ENCODE measurements around the gene DCXR. TPM values are rescaled to one million over a fixed set of nuclear protein-coding genes. Genes with fewer than 3 reads are reported as not detected.

The DCXR gene
- total and polyA plus RNA-seq, 2 donors (not counting 3 experiments of a cell fraction or from before 2014, with no cell fraction given) = 93.0 to 178 TPM

DNA sequence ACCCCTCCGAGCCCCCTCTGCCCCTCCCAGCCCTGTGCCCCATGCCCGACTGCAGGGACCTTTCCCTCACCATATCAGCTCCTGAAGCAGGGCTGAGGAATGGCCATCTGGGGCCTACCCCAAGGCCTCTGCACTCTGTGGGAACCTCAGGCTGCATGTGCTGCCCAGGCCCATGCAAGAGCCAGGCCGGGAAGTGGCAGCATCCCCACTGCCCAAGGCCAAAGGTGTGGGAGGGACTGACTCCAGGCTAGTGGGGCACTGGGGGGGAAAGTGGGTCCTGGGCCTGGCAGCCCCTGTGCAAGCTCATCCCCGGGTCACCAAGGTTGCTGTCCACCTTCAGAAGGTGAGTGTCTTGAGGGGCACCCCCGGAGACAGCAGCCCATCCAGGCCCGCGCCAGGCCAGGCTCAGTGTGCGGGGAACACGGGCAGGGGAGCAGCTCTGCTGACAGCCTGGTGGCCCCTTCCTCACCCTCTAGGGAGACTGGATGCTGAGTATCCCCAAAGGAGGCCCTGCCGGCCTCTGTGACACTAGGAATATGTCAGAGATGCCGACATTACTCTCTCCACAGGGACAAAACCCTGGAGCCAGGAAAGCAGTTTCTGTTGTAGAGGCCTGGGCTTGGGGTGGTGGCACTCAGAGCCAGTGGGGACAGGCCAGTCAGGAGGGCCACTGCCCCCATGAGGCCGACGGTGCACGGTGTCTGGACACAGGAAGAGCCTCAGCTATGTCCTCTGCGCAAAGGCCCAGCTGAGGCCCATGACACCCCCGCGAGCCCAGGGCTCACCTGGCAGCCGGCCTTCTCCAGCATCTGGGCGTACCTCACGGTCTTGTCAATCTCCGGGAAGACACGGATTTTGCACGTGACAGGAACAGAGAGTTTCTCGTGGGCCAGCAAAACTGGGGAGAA lies 24.8 kb upstream of the DCXR start:
- H3K9ac ChIP-seq (replicated peaks; ENCODE audit: extremely low read depth, insufficient read depth, low read length) = no peak overlapping the region
- peaks cover 14% of the 10 kb centered on the region for H3K79me2 ChIP-seq (ENCODE audit: control insufficient read depth, insufficient read depth, low read length)
- H3K9me1 ChIP-seq (replicated peaks; ENCODE audit: control insufficient read depth, extremely low read depth, insufficient read depth, low read length) = no peaks in the 10 kb centered on the region
- H3K9me3 ChIP-seq (replicated peaks; ENCODE audit: control insufficient read depth, insufficient read depth, low read length) = no peaks in the 10 kb centered on the region
- no peaks in the 10 kb centered on the region for H4K20me1 ChIP-seq (replicated peaks; ENCODE audit: control insufficient read depth, extremely low read depth, insufficient read depth, low read length)
- H3K4me2 ChIP-seq (ENCODE audit: insufficient read depth, low read length) = no peak overlapping the region
- H3K4me3 ChIP-seq (replicated peaks in 1 of 3; ENCODE audit: insufficient read depth in 1 of 3, low read depth in 1 of 3, low read length in 3 of 3) = no peak overlapping the region
- ChIA-PET CTCF (interaction anchor here (1.0 kb wide), 1 partner anchor 103 kb away, joined by 3 read pairs; no protein-coding TSS in a partner anchor), POLR2A (no interaction called here)
- intact Hi-C loops (cut with micrococcal nuclease) (no loop called here), dilution Hi-C loops (cut with MboI; ENCODE audit: extremely low pct_ligation_motif_present, low sequenced_read_pairs) (no loop called here)
- peaks cover 0 to 34% of the 10 kb centered on the region in 2 experiments for H3K36me3 ChIP-seq (ENCODE audit: control insufficient read depth in 2 of 2, extremely low read depth in 1 of 2, insufficient read depth in 2 of 2, low read length in 2 of 2)
- BruUV-seq (replicated peaks) = no TSS peak
- H3K27me3 ChIP-seq (ENCODE audit: control insufficient read depth in 2 of 2, insufficient read depth in 2 of 2, low read length in 2 of 2) = no peaks in the 10 kb centered on the region
- H3K27ac ChIP-seq (ENCODE audit: insufficient read depth, low read depth, low read length) = no peak overlapping the region
- H3K4me1 ChIP-seq (ENCODE audit: control insufficient read depth, extremely low read depth, insufficient read depth, low read length) = peaks cover 15% of the 10 kb centered on the region
- DNase-seq (ENCODE audit: low read depth, low spot score) (no peak), FAIRE-seq (no peak)
- TF ChIP-seq MYC (IDR thresholded peaks at IDR 0.05; ENCODE audit: low read depth, low read length) (no peak), JUN (IDR thresholded peaks at IDR 0.05; ENCODE audit: borderline replicate concordance, insufficient read depth, insufficient read length, low read depth) (no peak), FOS (IDR thresholded peaks at IDR 0.05; ENCODE audit: borderline replicate concordance, insufficient read depth, low read length) (no peak), POLR2A (IDR thresholded peaks at IDR 0.05; ENCODE audit: low read depth, low read length) (no peak), GATA2 (IDR thresholded peaks at IDR 0.05; ENCODE audit: insufficient read depth, insufficient read length, low read depth, low read length) (no peak), EZH2 (IDR thresholded peaks at IDR 0.05; ENCODE audit: borderline replicate concordance, low read depth, low read length, severe bottlenecking) (no peak), POLR2AphosphoS5 (IDR thresholded peaks at IDR 0.05; ENCODE audit: insufficient read depth, low read depth, low read length) (no peak)
- TF ChIP-seq, protein P1, sequence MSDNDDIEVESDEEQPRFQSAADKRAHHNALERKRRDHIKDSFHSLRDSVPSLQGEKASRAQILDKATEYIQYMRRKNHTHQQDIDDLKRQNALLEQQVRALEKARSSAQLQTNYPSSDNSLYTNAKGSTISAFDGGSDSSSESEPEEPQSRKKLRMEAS (IDR thresholded peaks at IDR 0.05; ENCODE audit: insufficient read depth, insufficient read length) = no peak
- TF ChIP-seq, protein P2, sequence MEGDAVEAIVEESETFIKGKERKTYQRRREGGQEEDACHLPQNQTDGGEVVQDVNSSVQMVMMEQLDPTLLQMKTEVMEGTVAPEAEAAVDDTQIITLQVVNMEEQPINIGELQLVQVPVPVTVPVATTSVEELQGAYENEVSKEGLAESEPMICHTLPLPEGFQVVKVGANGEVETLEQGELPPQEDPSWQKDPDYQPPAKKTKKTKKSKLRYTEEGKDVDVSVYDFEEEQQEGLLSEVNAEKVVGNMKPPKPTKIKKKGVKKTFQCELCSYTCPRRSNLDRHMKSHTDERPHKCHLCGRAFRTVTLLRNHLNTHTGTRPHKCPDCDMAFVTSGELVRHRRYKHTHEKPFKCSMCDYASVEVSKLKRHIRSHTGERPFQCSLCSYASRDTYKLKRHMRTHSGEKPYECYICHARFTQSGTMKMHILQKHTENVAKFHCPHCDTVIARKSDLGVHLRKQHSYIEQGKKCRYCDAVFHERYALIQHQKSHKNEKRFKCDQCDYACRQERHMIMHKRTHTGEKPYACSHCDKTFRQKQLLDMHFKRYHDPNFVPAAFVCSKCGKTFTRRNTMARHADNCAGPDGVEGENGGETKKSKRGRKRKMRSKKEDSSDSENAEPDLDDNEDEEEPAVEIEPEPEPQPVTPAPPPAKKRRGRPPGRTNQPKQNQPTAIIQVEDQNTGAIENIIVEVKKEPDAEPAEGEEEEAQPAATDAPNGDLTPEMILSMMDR (IDR thresholded peaks at IDR 0.05; ENCODE audit: extremely low read depth in 1 of 2, insufficient read depth in 1 of 2, low read depth in 1 of 2, low read length in 2 of 2) = no peak
- H2AFZ ChIP-seq (ENCODE audit: low read depth, low read length) = no peak overlapping the region

Measured in endothelial cell of umbilical vein (primary cell).